MM.1S (cell line): ENCODE results near the gene RMND5A.

Experiments used
- EZH2 ChIP-seq: fragments of 300-600 bp; sonication (generic); optimal IDR thresholded peaks from 2 replicates; pipeline ENCODE3; 2017; ENCODE audit warnings: low read depth, mild to moderate bottlenecking, antibody characterized with exemption, low read length, mixed read lengths
- EZH2phosphoT487 ChIP-seq: fragments of 300-600 bp; sonication (generic); IDR thresholded peaks from 2 replicates; pipeline ENCODE4 v1.6.1; 2018; ENCODE audit warnings: antibody characterized with exemption, low read length
- TF ChIP-seq, protein P1 (sequence below): fragments of 300-600 bp; sonication (generic); IDR thresholded peaks from 2 replicates; pipeline ENCODE4 v1.5.1; 2016; ENCODE audit warnings: antibody characterized with exemption, low read length, mixed read lengths

DNA sequence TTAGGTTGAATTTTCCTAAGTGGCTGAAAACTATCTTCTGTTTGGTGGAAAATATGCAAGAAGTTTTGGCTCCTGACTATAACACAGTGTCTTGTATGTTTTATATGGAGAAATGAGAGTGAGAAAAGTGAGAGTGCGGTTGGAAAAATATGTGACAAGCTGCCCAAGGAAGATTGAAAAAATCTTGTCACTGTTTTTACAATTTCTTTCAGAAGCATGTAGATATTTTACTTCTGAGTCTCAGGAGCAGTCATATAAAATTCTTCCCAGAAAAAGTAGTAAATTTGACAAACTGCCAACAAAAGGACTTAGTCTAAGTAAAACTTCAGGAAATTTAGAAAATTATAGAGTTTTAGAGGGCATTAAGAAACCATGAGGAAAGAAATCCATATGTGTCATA, 19.4 kb upstream of the RMND5A start:
- TF ChIP-seq, protein P1, sequence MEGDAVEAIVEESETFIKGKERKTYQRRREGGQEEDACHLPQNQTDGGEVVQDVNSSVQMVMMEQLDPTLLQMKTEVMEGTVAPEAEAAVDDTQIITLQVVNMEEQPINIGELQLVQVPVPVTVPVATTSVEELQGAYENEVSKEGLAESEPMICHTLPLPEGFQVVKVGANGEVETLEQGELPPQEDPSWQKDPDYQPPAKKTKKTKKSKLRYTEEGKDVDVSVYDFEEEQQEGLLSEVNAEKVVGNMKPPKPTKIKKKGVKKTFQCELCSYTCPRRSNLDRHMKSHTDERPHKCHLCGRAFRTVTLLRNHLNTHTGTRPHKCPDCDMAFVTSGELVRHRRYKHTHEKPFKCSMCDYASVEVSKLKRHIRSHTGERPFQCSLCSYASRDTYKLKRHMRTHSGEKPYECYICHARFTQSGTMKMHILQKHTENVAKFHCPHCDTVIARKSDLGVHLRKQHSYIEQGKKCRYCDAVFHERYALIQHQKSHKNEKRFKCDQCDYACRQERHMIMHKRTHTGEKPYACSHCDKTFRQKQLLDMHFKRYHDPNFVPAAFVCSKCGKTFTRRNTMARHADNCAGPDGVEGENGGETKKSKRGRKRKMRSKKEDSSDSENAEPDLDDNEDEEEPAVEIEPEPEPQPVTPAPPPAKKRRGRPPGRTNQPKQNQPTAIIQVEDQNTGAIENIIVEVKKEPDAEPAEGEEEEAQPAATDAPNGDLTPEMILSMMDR = no peak
- TF ChIP-seq EZH2 = no peak
- TF ChIP-seq EZH2phosphoT487 = no peak
